ENCODE data around the gene FAM174B. TPM values are rescaled to one million over a fixed set of nuclear protein-coding genes. Genes with fewer than 3 reads are reported as not detected.

FAM174B gene
- total RNA-seq, 4 donors from 2014 or later: 9.2 to 15.5 (median 13.3) TPM

GRCh38 chr15:92637626-92638025, 17.9 kb downstream of the FAM174B start:
- Histone ChIP-seq H3K27ac (peak overlapping the region; percentile 75 to 90 (median 82)), H3K4me1 (peaks cover 11 to 63% (median 28%) of the 10 kb centered on the region in 3 donors), H3K27me3 (no peaks in the 10 kb centered on the region), H3K4me3 (no peak overlapping the region), H3K36me3 (no peaks in the 10 kb centered on the region), H3K9me3 (no peaks in the 10 kb centered on the region)
- TF ChIP-seq EP300 (IDR thresholded peaks at IDR 0.05) (no peak), POLR2AphosphoS5 (IDR thresholded peaks at IDR 0.05) (no peak), POLR2A (IDR thresholded peaks at IDR 0.05) (no peak), CTCF (IDR thresholded peaks at IDR 0.05) (no peak)
- WGBS, 2 donors (ENCODE audit: low coverage in 1 of 2): 40% methylated on average over 1 of the region's 7 CpGs; no CpG with 5 or more reads in 1 of the 2 donors
- no peak for ATAC-seq

GRCh38 chr15:92636908-92637481, 18.6 kb downstream of the FAM174B start:
- H3K9me3 ChIP-seq: no peaks in the 10 kb centered on the region
- no peaks in the 10 kb centered on the region for H3K36me3 ChIP-seq
- TF ChIP-seq CTCF (IDR thresholded peaks at IDR 0.05): no peak
- TF ChIP-seq POLR2AphosphoS5 (IDR thresholded peaks at IDR 0.05): no peak
- TF ChIP-seq EP300 (IDR thresholded peaks at IDR 0.05): no peak
- no peak for TF ChIP-seq POLR2A (IDR thresholded peaks at IDR 0.05)
- ATAC-seq: peak; percentile 17
- H3K27me3 ChIP-seq: no peaks in the 10 kb centered on the region
- peak overlapping the region; percentile 75 to 90 (median 82) for H3K27ac ChIP-seq
- peaks cover 11 to 63% (median 28%) of the 10 kb centered on the region in 3 donors for H3K4me1 ChIP-seq
- WGBS, 2 donors (ENCODE audit: low coverage in 1 of 2): 83 to 100% methylated on average over 1 to 2 of the region's 6 CpGs
- H3K4me3 ChIP-seq: no peak overlapping the region

DNA sequence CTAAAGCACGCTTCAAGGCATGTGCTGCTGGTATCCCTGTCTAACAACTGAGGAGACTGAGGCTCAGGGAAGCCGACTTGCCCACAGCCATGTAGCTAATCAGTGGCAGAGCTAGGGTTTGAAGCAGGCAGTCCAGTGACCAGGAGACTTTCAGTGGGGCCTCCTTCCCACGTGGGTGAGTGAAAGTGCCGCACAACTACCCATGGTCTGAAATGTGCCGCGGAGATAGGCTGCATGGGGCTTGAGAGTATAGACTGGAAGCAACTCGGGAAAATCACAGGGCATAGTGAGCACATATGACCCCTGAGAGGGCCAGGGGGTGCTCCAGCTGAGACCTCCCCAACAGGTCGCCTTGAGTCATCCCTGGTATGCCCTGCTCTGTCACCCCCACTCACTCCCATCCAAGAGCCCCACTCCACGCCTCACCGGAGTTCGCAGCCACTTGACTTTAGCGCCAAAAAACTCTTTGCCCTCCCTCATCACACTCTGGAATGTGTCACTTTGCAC, 19.1 kb downstream of the FAM174B start:
- ATAC-seq: no peak
- peaks cover 11 to 63% (median 28%) of the 10 kb centered on the region in 3 donors for H3K4me1 ChIP-seq
- no peak for TF ChIP-seq POLR2A (IDR thresholded peaks at IDR 0.05)
- TF ChIP-seq EP300 (IDR thresholded peaks at IDR 0.05): no peak
- no peak for TF ChIP-seq POLR2AphosphoS5 (IDR thresholded peaks at IDR 0.05)
- TF ChIP-seq CTCF (IDR thresholded peaks at IDR 0.05): no peak
- peak overlapping the region in 3 of 4 donors; percentile 75 to 85 (median 79) for H3K27ac ChIP-seq
- no peaks in the 10 kb centered on the region for H3K27me3 ChIP-seq
- no peaks in the 10 kb centered on the region for H3K36me3 ChIP-seq
- no peaks in the 10 kb centered on the region for H3K9me3 ChIP-seq
- H3K4me3 ChIP-seq: no peak overlapping the region
- whole genome bisulfite sequencing, 2 donors (ENCODE audit: low coverage in 1 of 2): 90 to 100% methylated on average over 4 to 6 of the region's 12 CpGs

GRCh38 chr15:92634671-92635201, 20.8 kb downstream of the FAM174B start:
- Histone ChIP-seq H3K27me3 (no peaks in the 10 kb centered on the region), H3K27ac (peak overlapping the region in 2 of 4 donors; percentile 75 to 79), H3K4me1 (peaks cover 11 to 63% (median 28%) of the 10 kb centered on the region in 3 donors), H3K9me3 (no peaks in the 10 kb centered on the region), H3K36me3 (peaks cover 0 to 6% of the 10 kb centered on the region in 2 donors), H3K4me3 (no peak overlapping the region)
- 65% methylated on average over 6 to 7 of the region's 7 CpGs for WGBS, 2 donors (ENCODE audit: low coverage in 1 of 2)
- TF ChIP-seq POLR2AphosphoS5 (IDR thresholded peaks at IDR 0.05) (no peak), EP300 (IDR thresholded peaks at IDR 0.05) (no peak), POLR2A (IDR thresholded peaks at IDR 0.05) (no peak), CTCF (IDR thresholded peaks at IDR 0.05) (no peak)
- no peak for ATAC-seq

GRCh38 chr15:92634060-92634459, 21.5 kb downstream of the FAM174B start:
- Histone ChIP-seq H3K36me3 (peaks cover 0 to 13% of the 10 kb centered on the region in 2 donors), H3K4me1 (peaks cover 11 to 57% (median 28%) of the 10 kb centered on the region in 3 donors), H3K27me3 (no peaks in the 10 kb centered on the region), H3K27ac (peak overlapping the region in 2 of 4 donors; percentile 45 to 79), H3K9me3 (no peaks in the 10 kb centered on the region), H3K4me3 (no peak overlapping the region)
- peak; percentile 26 for ATAC-seq
- TF ChIP-seq POLR2AphosphoS5 (IDR thresholded peaks at IDR 0.05) (no peak), POLR2A (IDR thresholded peaks at IDR 0.05) (no peak), CTCF (IDR thresholded peaks at IDR 0.05) (no peak), EP300 (IDR thresholded peaks at IDR 0.05) (no peak)
- WGBS, 2 donors (ENCODE audit: low coverage in 1 of 2): 66 to 80% methylated on average over 1 to 4 of the region's 4 CpGs
